MM.1S (cell line): ENCODE results near the gene RPL10A.

Source experiments
- DNase-seq: peaks from one replicate; pipeline ENCODE4 v3.0.0-alpha.2; 2015
- H2AFZ ChIP-seq: fragments of 300-600 bp; sonication (generic); 2 replicates; pipeline ENCODE4 v1.6.0; 2016; ENCODE audit warnings: antibody characterized with exemption, low read length
- H3F3A ChIP-seq: fragments of 300-600 bp; sonication (generic); 2 replicates; pipeline ENCODE4 v1.6.1; 2016; ENCODE audit warnings: mild to moderate bottlenecking, antibody characterized with exemption, low read length, moderate library complexity, mixed read lengths; ENCODE audit not compliant: insufficient read depth
- H3K27ac ChIP-seq: fragments of 300-600 bp; sonication (generic); 2 replicates; pipeline ENCODE4 v1.5.1; 2016; ENCODE audit warnings: mild to moderate bottlenecking, low read length
- H3K27me3 ChIP-seq: fragments of 300-600 bp; sonication (generic); replicated peaks from 2 replicates; pipeline ENCODE4 v1.6.0; 2016; ENCODE audit warnings: low read length; ENCODE audit not compliant: insufficient read depth
- H3K36me3 ChIP-seq: fragments of 300-600 bp; sonication (generic); replicated peaks from 2 replicates; pipeline ENCODE4 v1.6.1; 2016; ENCODE audit warnings: mild to moderate bottlenecking, low read length, mixed read lengths; ENCODE audit not compliant: insufficient read depth
- H3K4me1 ChIP-seq: fragments of 300-600 bp; sonication (generic); 2 replicates; pipeline ENCODE4 v1.6.1; 2016; ENCODE audit warnings: low read length, mixed read lengths
- H3K4me2 ChIP-seq: fragments of 300-600 bp; sonication (generic); 2 replicates; pipeline ENCODE4 v1.6.0; 2016; ENCODE audit warnings: low read depth, low read length
- H3K4me3 ChIP-seq: fragments of 300-600 bp; sonication (generic); 2 replicates; pipeline ENCODE4 v1.5.1; 2016; ENCODE audit warnings: low read length, mixed read lengths
- H3K79me2 ChIP-seq: fragments of 300-600 bp; sonication (generic); 2 replicates; pipeline ENCODE4 v1.6.1; 2016; ENCODE audit warnings: mixed run types, low read length, mixed read lengths
- H3K9ac ChIP-seq: fragments of 300-600 bp; sonication (generic); 2 replicates; pipeline ENCODE4 v1.6.1; 2016; ENCODE audit warnings: low read length, mixed read lengths
- H3K9me2 ChIP-seq: fragments of 300-600 bp; sonication (generic); replicated peaks from 2 replicates; pipeline ENCODE4 v1.6.1; 2016; ENCODE audit warnings: mild to moderate bottlenecking, low read length, mixed read lengths; ENCODE audit not compliant: insufficient read depth
- H3K9me3 ChIP-seq: fragments of 300-600 bp; sonication (generic); replicated peaks from 2 replicates; pipeline ENCODE4 v1.6.1; 2016; ENCODE audit warnings: mild to moderate bottlenecking, low read length, mixed read lengths; ENCODE audit not compliant: insufficient read depth
- H4K20me1 ChIP-seq: fragments of 300-600 bp; sonication (generic); 2 replicates; pipeline ENCODE4 v1.6.1; 2016; ENCODE audit warnings: mild to moderate bottlenecking, low read length, moderate library complexity, mixed read lengths; ENCODE audit not compliant: insufficient read depth
- CTCF ChIP-seq: fragments of 300-600 bp; sonication (generic); IDR thresholded peaks from 2 replicates; pipeline ENCODE4 v1.5.1; 2016; ENCODE audit warnings: antibody characterized with exemption, low read length, mixed read lengths
- EZH2 ChIP-seq: fragments of 300-600 bp; sonication (generic); optimal IDR thresholded peaks from 2 replicates; pipeline ENCODE3; 2017; ENCODE audit warnings: low read depth, mild to moderate bottlenecking, antibody characterized with exemption, low read length, mixed read lengths
- EZH2phosphoT487 ChIP-seq: fragments of 300-600 bp; sonication (generic); IDR thresholded peaks from 2 replicates; pipeline ENCODE4 v1.6.1; 2018; ENCODE audit warnings: antibody characterized with exemption, low read length

Gene RPL10A

GRCh38 chr6:35484921-35485392 is 16.8 kb downstream of the RPL10A start:
- H3K4me3 ChIP-seq = no peak overlapping the region
- no peak for DNase-seq
- H3K4me2 ChIP-seq = no peak overlapping the region

GRCh38 chr6:35485402-35485877 is 17.2 kb downstream of the RPL10A start:
- Histone ChIP-seq H3K9ac (no peak overlapping the region), H3K4me1 (no peaks in the 10 kb centered on the region), H2AFZ (no peak overlapping the region), H3K9me2 (no peaks in the 10 kb centered on the region), H3K79me2 (no peaks in the 10 kb centered on the region), H3K27me3 (no peaks in the 10 kb centered on the region), H3K9me3 (no peaks in the 10 kb centered on the region), H3K27ac (no peak overlapping the region), H3K4me2 (no peak overlapping the region), H3K36me3 (no peaks in the 10 kb centered on the region), H3F3A (no peaks in the 10 kb centered on the region), H4K20me1 (no peaks in the 10 kb centered on the region), H3K4me3 (no peak overlapping the region)
- TF ChIP-seq EZH2 (no peak), CTCF (no peak), EZH2phosphoT487 (no peak)
- DNase-seq = no peak

More at GRCh38 chr6:35484921-35485392, 16.8 kb downstream of the RPL10A start:
- H3K9ac ChIP-seq = no peak overlapping the region
- H3K27ac ChIP-seq = no peak overlapping the region
- no peak overlapping the region for H2AFZ ChIP-seq
- no peaks in the 10 kb centered on the region for H3K79me2 ChIP-seq
- TF ChIP-seq CTCF (no peak), EZH2 (no peak), EZH2phosphoT487 (no peak)
- H4K20me1 ChIP-seq = no peaks in the 10 kb centered on the region
- H3F3A ChIP-seq = no peaks in the 10 kb centered on the region
- H3K9me3 ChIP-seq = no peaks in the 10 kb centered on the region
- no peaks in the 10 kb centered on the region for H3K27me3 ChIP-seq
- no peaks in the 10 kb centered on the region for H3K9me2 ChIP-seq
- no peaks in the 10 kb centered on the region for H3K36me3 ChIP-seq
- no peaks in the 10 kb centered on the region for H3K4me1 ChIP-seq

- Histone ChIP-seq H4K20me1 (no peaks in the 10 kb centered on the region), H3K79me2 (no peaks in the 10 kb centered on the region), H3F3A (no peaks in the 10 kb centered on the region), H3K9me2 (no peaks in the 10 kb centered on the region), H3K4me3 (no peak overlapping the region), H3K4me1 (no peaks in the 10 kb centered on the region), H3K9me3 (no peaks in the 10 kb centered on the region), H3K4me2 (no peak overlapping the region), H3K36me3 (no peaks in the 10 kb centered on the region), H3K27me3 (no peaks in the 10 kb centered on the region; the same call in 1 of the 2 replicates), H3K27ac (no peak overlapping the region), H3K9ac (no peak overlapping the region), H2AFZ (no peak overlapping the region)
- DNase-seq = no peak
- no peak for TF ChIP-seq EZH2
- no peak for TF ChIP-seq EZH2phosphoT487
- TF ChIP-seq CTCF = no peak
These were observed 18.1 kb downstream of the RPL10A start for GRCh38 chr6:35486005-35486925.
